Suprapubic skin (tissue), 4 donors: ENCODE results near the gene SYNPO. TPM values are rescaled to one million over a fixed set of nuclear protein-coding genes. Genes with fewer than 3 reads are reported as not detected.

Source experiments
- DNase-seq, 2 donors: peaks; one replicate each; pipeline ENCODE4 v3.0.0-alpha.2; 2019; ENCODE audit warnings: low spot score in 2 of 2
- H3K27ac ChIP-seq: fragments of 200-600 bp; sonication (generic); one replicate; pipeline ENCODE4 v1.5.1; 2019
- H3K27me3 ChIP-seq: fragments of 200-600 bp; sonication (generic); one replicate; pipeline ENCODE4 v1.5.1; 2019
- H3K36me3 ChIP-seq: fragments of 200-600 bp; sonication (generic); one replicate; pipeline ENCODE4 v1.5.1; 2019
- H3K4me1 ChIP-seq: fragments of 200-600 bp; sonication (generic); one replicate; pipeline ENCODE4 v1.5.1; 2019
- H3K4me3 ChIP-seq: fragments of 200-600 bp; sonication (generic); one replicate; pipeline ENCODE4 v1.5.1; 2019; ENCODE audit warnings: mild to moderate bottlenecking
- H3K9me3 ChIP-seq: fragments of 200-600 bp; sonication (generic); one replicate; pipeline ENCODE4 v1.5.1; 2019
- CTCF ChIP-seq, 2 donors: fragments of 200-600 bp in 1 of 2; fragments of 450-650 bp in 1 of 2; sonication (generic) in 1 of 2; IDR thresholded peaks; one replicate each; pipeline ENCODE4 v1.5.1; 2016 to 2019; ENCODE audit warnings: antibody characterized with exemption in 2 of 2, mild to moderate bottlenecking in 1 of 2, moderate library complexity in 1 of 2
- EP300 ChIP-seq: sonication (generic); formaldehyde crosslinking; IDR thresholded peaks from one replicate; pipeline ENCODE4 v1.6.1; 2017; ENCODE audit warnings: antibody characterized with exemption
- POLR2A ChIP-seq, 2 donors: fragments of 450-650 bp; IDR thresholded peaks; one replicate each; pipeline ENCODE4 v1.6.1; 2017; ENCODE audit warnings: antibody characterized with exemption in 2 of 2, mild to moderate bottlenecking in 2 of 2, moderate library complexity in 2 of 2
- POLR2AphosphoS5 ChIP-seq, 3 donors: sonication (generic); formaldehyde crosslinking; IDR thresholded peaks; one replicate each; pipeline ENCODE4 v1.6.1; 2017; ENCODE audit warnings: antibody characterized with exemption in 3 of 3
- WGBS: methylation state at CpG from one replicate; pipeline ENCODE4 v1.1.5; 2018; 5-methylcytosine and 5-hydroxymethylcytosine counted together
- total RNA-seq, 4 donors: library from RNA; depleted of rRNA; stranded (reverse); fragments of >200 nt; gene quantifications; one replicate each; pipeline ENCODE4 v1.1.0, GENCODE V29; 2016

Gene SYNPO
- total RNA-seq, 4 donors from 2014 or later: 3.3 to 8.5 (median 5.6) TPM

GRCh38 chr5:150622157-150622556 is 18.3 kb upstream of the SYNPO start:
- no peak overlapping the region for H3K4me3 ChIP-seq
- no peaks in the 10 kb centered on the region for H3K9me3 ChIP-seq
- TF ChIP-seq EP300: no peak
- TF ChIP-seq CTCF (IDR thresholded peaks at IDR 0.05): no peak
- TF ChIP-seq POLR2A (IDR thresholded peaks at IDR 0.05): no peak
- no peak for TF ChIP-seq POLR2AphosphoS5 (IDR thresholded peaks at IDR 0.05)
- H3K27me3 ChIP-seq: no peaks in the 10 kb centered on the region
- H3K4me1 ChIP-seq: peaks cover 66% of the 10 kb centered on the region
- no peak overlapping the region for H3K27ac ChIP-seq
- no CpG with 5 or more reads among the region's 2 CpGs for WGBS
- no peaks in the 10 kb centered on the region for H3K36me3 ChIP-seq
- DNase-seq: no peak

GRCh38 chr5:150623152-150623877 is 17.1 kb upstream of the SYNPO start:
- TF ChIP-seq EP300: no peak
- no peak for TF ChIP-seq POLR2AphosphoS5 (IDR thresholded peaks at IDR 0.05)
- no peak for TF ChIP-seq CTCF (IDR thresholded peaks at IDR 0.05)
- no peak for TF ChIP-seq POLR2A (IDR thresholded peaks at IDR 0.05)
- DNase-seq: no peak
- Histone ChIP-seq H3K4me1 (peaks cover 67% of the 10 kb centered on the region), H3K27ac (no peak overlapping the region), H3K27me3 (no peaks in the 10 kb centered on the region), H3K36me3 (no peaks in the 10 kb centered on the region), H3K4me3 (no peak overlapping the region), H3K9me3 (no peaks in the 10 kb centered on the region)
- WGBS: 68% methylated on average over 7 of the region's 7 CpGs

GRCh38 chr5:150623878-150624216 is 16.6 kb upstream of the SYNPO start:
- Histone ChIP-seq H3K27ac (no peak overlapping the region), H3K4me3 (no peak overlapping the region), H3K36me3 (no peaks in the 10 kb centered on the region), H3K4me1 (peaks cover 62% of the 10 kb centered on the region), H3K9me3 (no peaks in the 10 kb centered on the region), H3K27me3 (no peaks in the 10 kb centered on the region)
- TF ChIP-seq POLR2A (IDR thresholded peaks at IDR 0.05) (no peak), EP300 (no peak), POLR2AphosphoS5 (IDR thresholded peaks at IDR 0.05) (no peak)
- no peak for DNase-seq
- 69% methylated on average over 3 of the region's 5 CpGs for WGBS

GRCh38 chr5:150624334-150625163 is 15.9 kb upstream of the SYNPO start:
- H3K27me3 ChIP-seq: no peaks in the 10 kb centered on the region
- H3K4me3 ChIP-seq: peak overlapping the region; percentile 75
- DNase-seq: no peak
- no peak for TF ChIP-seq EP300
- no peak for TF ChIP-seq POLR2AphosphoS5 (IDR thresholded peaks at IDR 0.05)
- TF ChIP-seq CTCF (IDR thresholded peaks at IDR 0.05): no peak
- 11% methylated on average over 18 of the region's 74 CpGs for WGBS
- H3K9me3 ChIP-seq: no peaks in the 10 kb centered on the region
- H3K36me3 ChIP-seq: no peaks in the 10 kb centered on the region
- H3K27ac ChIP-seq: peak overlapping the region; percentile 85
- H3K4me1 ChIP-seq: peaks cover 55% of the 10 kb centered on the region

GRCh38 chr5:150625164-150625535 is 15.3 kb upstream of the SYNPO start:
- Histone ChIP-seq H3K4me1 (peaks cover 50% of the 10 kb centered on the region), H3K27ac (peak overlapping the region; percentile 85), H3K36me3 (no peaks in the 10 kb centered on the region), H3K9me3 (no peaks in the 10 kb centered on the region), H3K27me3 (no peaks in the 10 kb centered on the region), H3K4me3 (peak overlapping the region; percentile 75)
- no peak for TF ChIP-seq POLR2AphosphoS5 (IDR thresholded peaks at IDR 0.05)
- TF ChIP-seq POLR2A (IDR thresholded peaks at IDR 0.05): no peak
- no peak for TF ChIP-seq CTCF (IDR thresholded peaks at IDR 0.05)
- no peak for TF ChIP-seq EP300
- DNase-seq: no peak
- 100% methylated on average over 1 of the region's 19 CpGs for WGBS
